ENCODE data around the gene NKAPD1.
A peak's percentile ranks its signal among the peaks of the same experiment; 100 is the strongest.
"Not testable (repeated sequence)": the region's sequence is repeated elsewhere in the genome, so short reads cannot be mapped to it uniquely, and the experiment has no call there.

NKAPD1 gene, protein sequence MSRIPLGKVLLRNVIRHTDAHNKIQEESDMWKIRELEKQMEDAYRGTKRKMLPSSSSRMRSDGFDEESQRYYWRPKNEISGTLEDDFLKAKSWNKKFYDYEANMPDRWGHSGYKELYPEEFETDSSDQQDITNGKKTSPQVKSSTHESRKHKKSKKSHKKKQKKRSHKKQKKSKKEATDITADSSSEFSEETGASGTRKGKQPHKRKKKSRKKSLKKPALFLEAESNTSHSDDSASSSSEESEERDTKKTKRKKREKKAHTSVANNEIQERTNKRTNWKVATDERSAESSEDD

DNA sequence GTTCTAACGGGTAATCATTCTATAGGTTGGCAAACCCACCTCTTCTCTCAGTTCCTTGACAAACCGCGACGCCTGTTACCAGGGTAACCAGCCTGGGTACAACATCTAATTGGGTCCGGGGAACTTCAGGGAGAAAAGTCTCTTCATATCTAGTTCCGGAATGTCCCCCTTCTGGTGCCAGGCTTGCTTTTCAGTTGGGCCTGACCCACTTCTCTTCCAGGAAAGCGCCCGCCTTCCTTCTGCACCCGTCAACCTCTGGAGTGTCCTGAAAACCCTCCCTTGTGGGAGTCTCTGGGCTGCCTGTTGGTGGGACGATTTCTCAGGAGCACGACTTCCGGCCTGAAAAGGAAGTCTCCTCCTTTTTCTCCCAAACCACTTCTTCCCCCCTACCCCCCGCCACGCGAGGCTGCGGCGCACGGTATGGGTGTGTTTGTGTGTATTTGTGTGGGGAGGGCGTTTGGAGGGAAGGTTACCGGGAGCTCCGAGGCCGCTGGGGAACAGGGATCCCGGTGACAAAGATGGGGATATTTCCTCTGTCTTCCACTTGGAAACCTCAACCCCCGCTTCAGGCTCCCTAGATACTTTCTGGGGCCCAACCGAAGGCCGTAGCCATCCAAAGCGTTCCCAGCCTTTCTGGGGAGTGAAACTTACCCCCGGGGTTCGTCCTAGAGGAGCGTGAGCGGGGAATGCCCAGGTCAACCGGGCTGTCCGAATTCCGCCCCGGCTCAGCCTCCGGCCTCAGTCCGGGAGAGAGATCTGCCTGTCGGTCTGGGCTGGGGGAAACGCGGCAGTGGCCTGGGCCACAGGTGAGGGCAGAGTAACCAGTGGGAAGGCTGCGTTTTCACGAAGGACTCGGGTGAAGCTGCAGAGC lies at the start of gene NKAPD1, which contains the start of gene PIH1D2:
TSS of gene NKAPD1 (plus strand) at position 359 of the 871 bp plus-strand sequence. CDS start 1,276 bp downstream, outside the sequence.
TSS of gene PIH1D2 (minus strand) at position 77 of the 871 bp plus-strand sequence. CDS start 843 bp downstream, outside the sequence.
- DNase-seq (ENCODE audit: low read depth, low spot score): peak; percentile 73

- peak; percentile 67 for DNase-seq (ENCODE audit: low read depth, low spot score)
Observed at GRCh38 chr11:112024773-112025678, 49.1 kb upstream of the NKAPD1 start, which contains the start of gene DLAT. TSS of gene DLAT (plus strand) at chr11:112025408. CDS start at chr11:112025473, 65 bp downstream.

- DNase-seq (ENCODE audit: low read depth, low spot score): no peak
Observed at GRCh38 chr11:112025707-112026106, 48.4 kb upstream of the NKAPD1 start.

- not testable (repeated sequence) for DNase-seq (ENCODE audit: low read depth, low spot score)
Observed at GRCh38 chr11:112026784-112027410, 47.2 kb upstream of the NKAPD1 start.

- no peak for DNase-seq (ENCODE audit: low read depth, low spot score)
Observed at GRCh38 chr11:112029460-112029859, 44.6 kb upstream of the NKAPD1 start.

DNA sequence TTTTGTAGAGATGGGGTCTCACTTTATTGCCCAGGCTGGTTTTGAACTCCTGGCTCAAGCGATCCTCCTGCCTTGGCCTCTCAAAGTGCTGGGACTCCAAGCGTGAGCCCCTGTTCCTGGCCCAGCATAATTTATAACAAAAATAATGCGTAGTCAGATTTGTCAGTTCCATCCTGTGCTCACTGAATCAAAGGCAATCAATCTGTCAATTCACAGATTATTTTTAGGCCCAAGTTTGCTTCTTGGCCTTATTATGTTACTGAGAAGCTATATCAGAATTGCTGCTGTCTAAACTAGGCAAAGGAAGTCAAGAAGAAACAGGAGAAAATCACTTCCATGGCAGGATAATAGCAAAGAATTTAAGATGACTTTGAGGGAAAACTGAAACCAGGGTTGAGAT lies 40.2 kb upstream of the NKAPD1 start:
- no peak for DNase-seq (ENCODE audit: low read depth, low spot score)

DNA sequence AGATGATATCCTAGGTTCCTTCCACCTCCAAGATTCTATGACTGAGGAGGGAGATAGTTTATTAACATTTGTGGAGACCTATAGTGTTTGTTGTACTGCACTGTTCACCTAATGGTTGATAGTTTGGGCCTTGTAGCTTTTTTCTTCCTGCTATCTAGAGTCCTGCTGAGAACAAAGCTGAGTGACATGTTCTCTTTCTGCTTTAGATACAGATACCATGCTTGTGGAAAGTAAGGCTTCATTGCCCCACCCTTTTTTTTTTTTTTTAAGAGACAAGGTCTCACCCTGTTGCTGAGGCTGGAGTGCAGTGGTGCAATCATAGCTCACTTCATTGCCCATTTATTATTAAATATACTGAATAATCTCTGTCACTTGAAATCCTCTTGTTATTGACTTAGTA lies 36.6 kb upstream of the NKAPD1 start:
- DNase-seq (ENCODE audit: low read depth, low spot score): no peak

DNA sequence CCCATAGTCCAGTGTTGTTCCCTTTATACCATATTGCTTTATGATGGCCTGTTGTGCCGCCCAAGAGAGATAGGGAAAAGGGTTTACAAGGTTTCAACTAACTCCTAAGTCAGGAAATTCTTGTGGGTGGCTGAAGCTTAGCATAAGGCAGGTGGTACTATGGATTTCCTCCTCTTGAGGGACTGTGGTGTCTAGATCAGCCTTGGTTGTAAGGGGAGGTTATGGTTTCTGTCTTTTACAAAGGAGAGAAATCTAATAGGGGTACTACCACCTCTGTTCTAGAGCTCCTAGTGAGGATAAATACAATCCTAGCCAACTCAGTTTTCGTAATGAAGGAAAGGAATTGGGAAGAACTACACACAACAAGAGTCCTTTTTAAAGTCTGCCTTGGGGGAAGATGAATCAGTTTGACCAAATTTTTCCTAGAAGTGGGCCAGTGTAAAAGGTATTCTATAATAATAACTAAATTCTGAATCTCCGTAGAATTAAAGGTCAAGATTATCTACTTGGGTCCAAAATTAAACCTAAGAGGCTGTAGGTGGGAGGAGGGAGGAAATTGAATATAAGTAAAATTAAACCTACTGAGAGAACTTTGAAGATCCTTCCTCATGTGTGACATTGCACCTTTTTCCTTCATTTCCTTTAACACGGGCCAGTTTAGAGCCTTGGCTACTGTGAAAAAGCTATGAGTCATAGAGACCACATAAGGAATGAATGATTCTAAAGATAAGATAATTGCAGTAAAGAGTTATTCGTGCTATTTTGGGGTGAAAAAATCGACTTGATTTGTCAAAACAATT lies 31.7 kb upstream of the NKAPD1 start:
- no peak for DNase-seq (ENCODE audit: low read depth, low spot score)

- DNase-seq (ENCODE audit: low read depth, low spot score): no peak
Observed at GRCh38 chr11:112042961-112043304, 31.2 kb upstream of the NKAPD1 start.

DNA sequence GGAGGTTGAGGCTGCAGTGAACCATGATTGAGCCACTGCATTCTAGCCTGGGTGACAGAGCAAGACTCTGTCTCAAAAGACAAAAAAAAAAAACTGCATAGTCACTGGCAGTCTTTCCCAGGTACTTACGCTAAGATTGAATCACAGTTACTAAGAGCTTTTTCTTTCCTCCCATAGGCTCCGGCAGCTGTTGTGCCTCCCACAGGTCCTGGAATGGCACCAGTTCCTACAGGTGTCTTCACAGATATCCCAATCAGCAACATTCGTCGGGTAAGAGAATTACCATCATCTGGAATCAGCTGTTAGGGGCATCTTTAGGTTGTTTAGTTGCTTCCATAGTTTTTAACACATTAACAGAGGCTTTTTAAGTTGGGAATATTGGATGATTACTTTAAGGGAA lies 29.1 kb upstream of the NKAPD1 start:
- no peak for DNase-seq (ENCODE audit: low read depth, low spot score)

DNA sequence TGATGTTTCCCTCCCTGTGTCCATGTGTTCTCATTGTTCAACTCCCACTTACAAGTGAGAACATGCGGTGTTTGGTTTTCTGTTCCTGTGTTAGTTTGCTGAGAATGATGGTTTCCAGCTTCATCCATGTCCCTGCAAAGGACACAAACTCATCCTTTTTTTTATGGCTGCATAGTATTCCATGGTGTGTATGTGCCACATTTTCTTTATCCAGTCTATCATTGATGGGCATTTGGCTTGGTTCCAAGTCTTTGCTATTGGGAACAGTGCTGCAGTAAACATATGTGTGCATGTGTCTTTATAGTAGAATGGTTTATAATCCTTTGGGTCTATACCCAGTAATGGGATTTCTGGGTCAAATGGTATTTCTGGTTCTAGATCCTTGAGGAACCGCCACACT lies 27.5 kb upstream of the NKAPD1 start:
- DNase-seq (ENCODE audit: low read depth, low spot score): not testable (repeated sequence)

DNA sequence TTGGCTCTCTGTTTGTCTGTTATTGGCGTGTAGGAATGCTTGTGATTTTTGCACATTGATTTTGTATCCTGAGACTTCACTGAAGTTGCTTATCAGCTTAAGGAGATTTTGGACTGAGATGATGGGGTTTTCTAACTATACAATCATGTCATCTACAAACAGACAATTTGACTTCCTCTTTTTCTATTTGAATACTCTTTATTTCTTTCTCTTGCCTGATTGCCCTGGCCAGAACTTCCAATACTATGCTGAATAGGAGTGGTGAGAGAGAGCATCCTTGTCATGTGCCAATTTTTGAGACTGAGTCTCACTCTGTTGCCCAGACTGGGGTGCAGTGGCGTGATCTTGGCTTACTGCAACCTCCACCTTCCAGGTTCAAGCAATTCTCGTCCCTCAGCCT lies 25.8 kb upstream of the NKAPD1 start:
- DNase-seq (ENCODE audit: low read depth, low spot score): not testable (repeated sequence)

GRCh38 chr11:112049777-112050176 lies 24.3 kb upstream of the NKAPD1 start:
- DNase-seq (ENCODE audit: low read depth, low spot score): no peak

- no peak for DNase-seq (ENCODE audit: low read depth, low spot score)
Observed at GRCh38 chr11:112050721-112051120, 23.4 kb upstream of the NKAPD1 start.

GRCh38 chr11:112051768-112052167 lies 22.3 kb upstream of the NKAPD1 start:
- DNase-seq (ENCODE audit: low read depth, low spot score): no peak

- no peak for DNase-seq (ENCODE audit: low read depth, low spot score)
Observed at GRCh38 chr11:112057170-112057569, 16.9 kb upstream of the NKAPD1 start.

DNA sequence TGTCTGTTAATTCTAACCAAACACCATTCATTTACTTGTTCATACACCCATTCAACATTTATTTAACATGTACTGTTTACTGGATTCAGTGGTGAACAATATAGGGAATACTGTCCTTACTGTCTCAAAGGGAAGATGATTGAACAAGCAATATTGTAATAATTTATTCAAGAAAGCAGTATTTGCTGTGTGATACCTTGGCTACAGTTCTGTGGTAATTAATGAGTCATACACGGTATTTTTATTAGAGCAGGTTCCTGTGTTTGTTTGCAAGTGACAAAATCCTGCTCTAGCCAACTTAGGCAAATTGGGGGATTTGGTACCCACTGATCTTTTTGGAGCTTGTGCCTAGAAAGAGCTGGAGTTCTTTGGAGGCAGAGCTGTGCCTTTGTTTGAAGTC lies 16.0 kb upstream of the NKAPD1 start:
- DNase-seq (ENCODE audit: low read depth, low spot score): no peak

DNA sequence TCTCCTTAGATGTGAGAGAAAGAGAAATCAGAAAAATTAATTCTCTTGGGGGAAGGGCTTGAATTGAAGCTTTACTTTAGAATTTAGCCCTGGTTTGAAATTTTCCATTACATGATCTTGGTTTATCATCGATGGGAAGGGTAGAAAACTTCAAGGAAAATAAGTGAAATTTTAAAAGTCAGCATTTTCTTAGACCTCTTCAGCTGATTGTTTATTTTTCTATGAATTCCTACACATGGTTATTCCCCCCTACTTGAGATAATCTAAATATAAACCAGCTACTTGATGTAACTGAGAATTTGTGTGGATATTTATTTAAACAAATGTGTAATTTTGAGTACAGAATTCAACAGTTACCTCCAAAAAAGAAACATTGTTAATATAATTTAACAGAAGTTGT lies 11.2 kb upstream of the NKAPD1 start:
- no peak for DNase-seq (ENCODE audit: low read depth, low spot score)

DNA sequence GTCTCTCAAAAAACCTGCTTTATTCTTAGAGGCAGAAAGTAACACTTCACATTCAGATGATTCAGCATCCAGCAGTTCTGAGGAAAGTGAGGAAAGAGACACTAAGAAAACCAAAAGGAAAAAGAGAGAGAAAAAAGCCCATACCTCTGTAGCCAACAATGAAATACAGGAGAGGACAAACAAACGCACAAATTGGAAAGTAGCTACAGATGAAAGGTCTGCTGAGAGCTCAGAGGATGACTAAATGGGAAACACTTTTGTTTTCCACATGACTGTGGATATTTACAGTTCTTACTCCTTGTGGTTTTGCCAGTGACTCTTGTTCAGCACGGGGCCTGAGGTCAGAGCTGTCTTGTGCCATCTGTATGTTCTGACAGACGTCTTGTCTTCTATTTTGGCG lies 8.6 kb downstream of the NKAPD1 start:
- DNase-seq (ENCODE audit: low read depth, low spot score): no peak

DNA sequence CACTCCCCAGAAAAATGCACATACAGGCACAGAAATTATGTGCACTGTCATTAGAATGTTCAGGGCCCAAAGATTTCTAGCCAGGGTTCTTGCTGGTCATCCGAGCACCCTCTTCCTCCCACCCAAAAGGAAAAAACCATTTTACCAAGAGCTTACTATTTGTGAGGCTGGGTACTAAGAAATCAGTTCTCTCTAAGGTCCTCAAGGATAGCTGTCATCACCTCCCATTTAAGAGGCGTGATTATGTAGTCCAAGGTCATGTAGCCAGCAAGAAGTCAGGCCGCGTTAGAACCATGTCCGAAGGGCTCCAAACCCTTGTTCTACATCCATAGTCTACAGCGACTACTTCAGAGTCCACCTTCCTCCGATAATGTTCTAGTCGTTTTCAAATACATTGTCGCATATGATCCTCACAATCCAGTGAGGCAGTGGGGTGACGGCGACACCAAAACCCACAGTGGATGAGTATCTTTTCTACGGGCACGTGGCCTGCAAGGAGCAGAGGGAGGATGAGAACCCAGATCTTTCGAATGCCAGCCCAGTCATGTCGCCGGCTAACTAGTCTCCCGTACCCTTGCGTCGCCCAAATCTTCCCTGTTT lies 11.8 kb downstream of the NKAPD1 start:
- DNase-seq (ENCODE audit: low read depth, low spot score): no peak

Data from activated CD4-positive, CD25-positive, alpha-beta regulatory T cell treated with anti-CD3 and anti-CD28 coated beads, Interleukin-2, amount 50 U/mL, for 16 hours (primary cell).